Measurements from ENCODE around the gene TCF4.

DNA sequence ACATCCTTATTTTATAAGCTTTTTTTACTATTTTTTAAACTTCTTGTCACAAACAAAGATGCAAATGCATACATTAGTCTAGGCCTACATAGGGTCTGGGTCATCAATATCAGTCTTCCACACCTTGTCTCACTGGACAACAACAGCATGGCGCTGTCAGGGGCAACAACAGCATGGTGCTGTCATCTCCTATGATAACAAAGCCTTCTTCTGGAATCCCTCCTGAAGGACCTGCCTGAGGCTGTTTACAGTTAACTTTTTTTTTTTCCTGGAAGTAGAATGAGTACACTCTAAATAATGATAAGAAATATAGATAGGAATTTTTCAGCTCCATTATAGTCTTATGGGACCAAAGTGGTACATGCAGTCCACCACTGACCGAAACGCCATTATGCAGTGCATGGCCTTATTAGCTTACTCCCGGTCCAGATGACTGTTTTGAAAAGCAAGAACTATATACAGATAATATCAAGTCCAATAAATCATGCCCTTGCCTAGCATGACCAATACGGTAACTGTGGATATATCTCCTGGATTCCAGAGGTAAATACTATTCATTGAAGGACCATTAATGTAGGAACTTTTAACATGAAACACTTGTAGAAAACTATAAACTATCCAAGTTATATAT, 38.4 kb downstream of the TCF4 start:
- TF ChIP-seq CTCF (IDR thresholded peaks at IDR 0.05; ENCODE audit: insufficient read depth, low read length) = no peak
- no peak for TF ChIP-seq POLR2AphosphoS5 (IDR thresholded peaks at IDR 0.05; ENCODE audit: low read depth)

All from HL-60 (cell line).